Esophagus squamous epithelium (tissue), 5 donors: ENCODE data around the gene ALDH2. TPM values are rescaled to one million over a fixed set of nuclear protein-coding genes. Genes with fewer than 3 reads are reported as not detected.
"Not testable (repeated sequence)": the region's sequence is repeated elsewhere in the genome, so short reads cannot be mapped to it uniquely, and the experiment has no call there.

Source experiments
- DNase-seq: peaks from one replicate; lab custom pipeline; 2025; lab: John Stamatoyannopoulos, UW
- H3K27ac ChIP-seq, 4 donors: fragments of 200-600 bp; sonication (generic); one replicate each; pipeline ENCODE4 v1.5.1; 2016 to 2019; ENCODE audit warnings: mild to moderate bottlenecking in 1 of 4
- H3K27me3 ChIP-seq, 4 donors: fragments of 200-600 bp; sonication (generic); 1 replicate in 3 of 4; 2 replicates in 1 of 4; pipeline versions ENCODE4 v1.5.1 to v1.6.0; 2017 to 2021; ENCODE audit warnings: antibody characterized with exemption in 1 of 4
- H3K36me3 ChIP-seq, 3 donors: fragments of 200-600 bp; sonication (generic); one replicate each; pipeline ENCODE4 v1.5.1; 2016 to 2019
- H3K4me1 ChIP-seq, 3 donors: fragments of 200-600 bp; sonication (generic); one replicate each; pipeline ENCODE4 v1.5.1; 2017 to 2019
- H3K4me3 ChIP-seq, 4 donors: fragments of 200-600 bp; sonication (generic); 1 replicate in 3 of 4; 2 replicates in 1 of 4; pipeline ENCODE4 v1.5.1; 2016 to 2019; ENCODE audit warnings: mild to moderate bottlenecking in 2 of 4, moderate library complexity in 1 of 4
- H3K9me3 ChIP-seq, 3 donors: fragments of 200-600 bp; sonication (generic); one replicate each; pipeline ENCODE4 v1.5.1; 2016 to 2019
- POLR2A ChIP-seq, 4 donors: fragments of 450-650 bp; IDR thresholded peaks; one replicate each; pipeline ENCODE4 v1.6.1; 2017; ENCODE audit warnings: antibody characterized with exemption in 4 of 4, mild to moderate bottlenecking in 4 of 4, moderate library complexity in 3 of 4
- WGBS, 2 donors: methylation state at CpG; one replicate each; pipeline ENCODE4 v1.1.5; 2018; 5-methylcytosine and 5-hydroxymethylcytosine counted together
- intact Hi-C: fragments of 100-400 bp; cut with DNase I; formaldehyde crosslinking; loops from one replicate; pipeline ENCODE4 v1.15.0; 2022
- total RNA-seq, 4 donors: library from RNA; depleted of rRNA; stranded (reverse); fragments of >200 nt; gene quantifications; one replicate each; pipeline ENCODE4 v1.1.0, GENCODE V29; 2016
- TF ChIP-seq, protein P1 (sequence below), 6 experiments: fragments of 450-650 bp in 4 of 6; fragments of 200-600 bp in 2 of 6; sonication (generic) in 2 of 6; IDR thresholded peaks; one replicate each; pipeline ENCODE4 v1.5.1; 2016 to 2019; ENCODE audit warnings: antibody characterized with exemption in 6 of 6, mild to moderate bottlenecking in 4 of 6, moderate library complexity in 4 of 6
- donor health status: DM: yes; HTN: yes; CAD: no.

Gene ALDH2
- total RNA-seq, 4 donors from 2014 or later = 71.8 to 169 (median 104) TPM

GRCh38 chr12:111818340-111818739 lies 51.6 kb downstream of the ALDH2 start:
- intact Hi-C loops = no loop called here
- Histone ChIP-seq H3K27me3 (peaks cover 0 to 5% (median 0%) of the 10 kb centered on the region in 4 donors), H3K27ac (no peak overlapping the region), H3K36me3 (no peaks in the 10 kb centered on the region), H3K9me3 (no peaks in the 10 kb centered on the region), H3K4me3 (no peak overlapping the region), H3K4me1 (peaks cover 0 to 10% (median 0%) of the 10 kb centered on the region in 3 donors)
- TF ChIP-seq, protein P1, sequence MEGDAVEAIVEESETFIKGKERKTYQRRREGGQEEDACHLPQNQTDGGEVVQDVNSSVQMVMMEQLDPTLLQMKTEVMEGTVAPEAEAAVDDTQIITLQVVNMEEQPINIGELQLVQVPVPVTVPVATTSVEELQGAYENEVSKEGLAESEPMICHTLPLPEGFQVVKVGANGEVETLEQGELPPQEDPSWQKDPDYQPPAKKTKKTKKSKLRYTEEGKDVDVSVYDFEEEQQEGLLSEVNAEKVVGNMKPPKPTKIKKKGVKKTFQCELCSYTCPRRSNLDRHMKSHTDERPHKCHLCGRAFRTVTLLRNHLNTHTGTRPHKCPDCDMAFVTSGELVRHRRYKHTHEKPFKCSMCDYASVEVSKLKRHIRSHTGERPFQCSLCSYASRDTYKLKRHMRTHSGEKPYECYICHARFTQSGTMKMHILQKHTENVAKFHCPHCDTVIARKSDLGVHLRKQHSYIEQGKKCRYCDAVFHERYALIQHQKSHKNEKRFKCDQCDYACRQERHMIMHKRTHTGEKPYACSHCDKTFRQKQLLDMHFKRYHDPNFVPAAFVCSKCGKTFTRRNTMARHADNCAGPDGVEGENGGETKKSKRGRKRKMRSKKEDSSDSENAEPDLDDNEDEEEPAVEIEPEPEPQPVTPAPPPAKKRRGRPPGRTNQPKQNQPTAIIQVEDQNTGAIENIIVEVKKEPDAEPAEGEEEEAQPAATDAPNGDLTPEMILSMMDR (IDR thresholded peaks at IDR 0.05) = no peak
- TF ChIP-seq POLR2A (IDR thresholded peaks at IDR 0.05) = no peak
- 80 to 82% methylated on average over 8 of the region's 8 CpGs for WGBS, 2 donors
- no peak for DNase-seq

- 54 to 64% methylated on average over 6 of the region's 6 CpGs for WGBS, 2 donors
- Histone ChIP-seq H3K9me3 (no peaks in the 10 kb centered on the region), H3K27me3 (peaks cover 0 to 10% (median 0%) of the 10 kb centered on the region in 4 donors), H3K27ac (no peak overlapping the region), H3K4me3 (no peak overlapping the region), H3K36me3 (no peaks in the 10 kb centered on the region), H3K4me1 (peaks cover 0 to 8% (median 0%) of the 10 kb centered on the region in 3 donors)
- intact Hi-C loops = no loop called here
- TF ChIP-seq, protein P1 (IDR thresholded peaks at IDR 0.05) = no peak
- no peak for TF ChIP-seq POLR2A (IDR thresholded peaks at IDR 0.05)
- DNase-seq = no peak
These were observed 52.7 kb downstream of the ALDH2 start for GRCh38 chr12:111819191-111820158.

- H3K27ac ChIP-seq, DNase-seq, H3K4me1 ChIP-seq, H3K4me3 ChIP-seq, intact Hi-C loops, H3K36me3 ChIP-seq, H3K9me3 ChIP-seq: not testable (repeated sequence)
- peaks cover 0 to 16% (median 0%) of the 10 kb centered on the region in 4 donors for H3K27me3 ChIP-seq
- 80% methylated on average over 8 of the region's 8 CpGs for WGBS, 2 donors
These were observed 54.1 kb downstream of the ALDH2 start for GRCh38 chr12:111820828-111821227.

DNA sequence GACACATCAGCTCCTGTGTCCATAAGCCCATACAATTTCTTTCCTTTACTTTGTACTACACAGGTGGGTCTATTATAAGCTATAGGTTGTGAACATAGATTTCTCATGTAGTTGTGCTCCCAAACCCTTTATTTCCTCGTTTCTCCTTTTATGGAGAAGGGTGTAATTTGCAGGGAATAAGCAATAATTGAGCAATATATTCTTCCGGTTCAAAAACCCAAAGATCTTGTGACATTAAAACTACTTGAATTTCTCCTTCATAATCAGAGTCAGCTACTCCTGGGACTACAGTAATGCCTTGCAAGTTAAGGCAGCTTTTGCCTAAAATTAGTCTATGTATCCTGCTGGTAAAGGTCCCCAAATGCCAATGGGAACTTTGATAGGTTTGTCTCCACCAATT lies 56.2 kb downstream of the ALDH2 start:
- intact Hi-C loops = no loop called here
- DNase-seq = no peak
- Histone ChIP-seq H3K27ac (peak overlapping the region in 1 of 4 donors; percentile 16), H3K4me1 (peaks cover 0 to 8% (median 0%) of the 10 kb centered on the region in 3 donors), H3K9me3 (no peaks in the 10 kb centered on the region), H3K27me3 (peaks cover 0 to 20% (median 0%) of the 10 kb centered on the region in 4 donors), H3K36me3 (no peaks in the 10 kb centered on the region), H3K4me3 (no peak overlapping the region)
- WGBS, 2 donors = 31 to 51% methylated on average over 2 of the region's 2 CpGs
- no peak for TF ChIP-seq POLR2A (IDR thresholded peaks at IDR 0.05)
- TF ChIP-seq, protein P1 (IDR thresholded peaks at IDR 0.05) = no peak

DNA sequence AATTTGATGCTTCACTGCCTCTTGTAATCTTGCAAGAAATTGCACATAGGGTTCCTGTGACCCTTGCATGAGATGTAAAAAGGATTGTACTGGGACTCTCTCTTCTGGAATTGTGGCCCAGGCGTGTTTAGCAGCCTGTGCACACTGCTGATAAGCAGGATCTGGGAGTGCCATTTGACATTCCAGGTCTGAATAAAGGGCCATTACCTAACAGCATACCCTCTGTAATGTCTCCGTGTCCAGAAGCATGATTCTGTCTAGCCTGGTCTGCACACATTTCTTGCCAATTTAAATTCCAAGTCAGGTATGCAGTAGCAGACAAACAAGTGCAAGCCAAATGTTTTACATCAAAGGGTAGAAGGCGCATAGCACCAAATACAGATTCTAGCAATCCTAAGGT lies 57.2 kb downstream of the ALDH2 start:
- peaks cover 0 to 26% (median 0%) of the 10 kb centered on the region in 4 donors for H3K27me3 ChIP-seq
- intact Hi-C loops = no loop called here
- H3K9me3 ChIP-seq = no peaks in the 10 kb centered on the region
- H3K4me3 ChIP-seq = no peak overlapping the region
- TF ChIP-seq POLR2A (IDR thresholded peaks at IDR 0.05) = no peak
- TF ChIP-seq, protein P1 (IDR thresholded peaks at IDR 0.05) = no peak
- 45 to 63% methylated on average over 2 to 3 of the region's 3 CpGs for WGBS, 2 donors
- H3K27ac ChIP-seq = no peak overlapping the region
- DNase-seq = no peak
- H3K36me3 ChIP-seq = no peaks in the 10 kb centered on the region
- H3K4me1 ChIP-seq = peaks cover 0 to 8% (median 0%) of the 10 kb centered on the region in 3 donors
